Measurements from ENCODE around the gene RNU5D-1. TPM values are rescaled to one million over a fixed set of nuclear protein-coding genes. Genes with fewer than 3 reads are reported as not detected.
"Not testable (repeated sequence)": the region's sequence is repeated elsewhere in the genome, so short reads cannot be mapped to it uniquely, and the experiment has no call there.

Gene RNU5D-1
- total and polyA plus RNA-seq, 10 of the 15 experiments (the other 5 are each of a cell fraction or from before 2014, with no cell fraction given) = not detected

GRCh38 chr1:44739307-44740178, 8.6 kb upstream of the RNU5D-1 start, which contains the start of gene KIF2C (continued):
- TF ChIP-seq NKRF (conservative IDR thresholded peaks at IDR 0.05) (peak; percentile 100), NFYA (IDR thresholded peaks at IDR 0.05; ENCODE audit: borderline replicate concordance, low read depth, low read length) (no peak), ESRRA (IDR thresholded peaks at IDR 0.05; ENCODE audit: low read length) (no peak), IRF3 (IDR thresholded peaks at IDR 0.05) (no peak), NBN (IDR thresholded peaks at IDR 0.05) (peak; percentile 75; the same call in 1 of the 2 replicates), EGR1 (IDR thresholded peaks at IDR 0.05; ENCODE audit: borderline replicate concordance in 1 of 2, low read depth in 2 of 2, low read length in 2 of 2) (peak; percentile 52 to 83; a peak in 2 of 3 replicates), MTA2 (IDR thresholded peaks at IDR 0.05; ENCODE audit: low read depth) (peak; percentile 48), E2F8 (IDR thresholded peaks at IDR 0.05; ENCODE audit: low read depth, partially characterized antibody) (no peak), ATF7 (IDR thresholded peaks at IDR 0.05; ENCODE audit: low read depth) (peak; percentile 55; the same call in 1 of the 2 replicates), BCL11A (IDR thresholded peaks at IDR 0.05; ENCODE audit: low read depth, low read length) (no peak)

- peak overlapping the region; percentile 75 for H3K4me3 ChIP-seq
- H3K36me3 ChIP-seq (ENCODE audit: control insufficient read depth in 2 of 2, insufficient read depth in 2 of 2, low read length in 1 of 2); H3K9me3 ChIP-seq (replicated peaks; ENCODE audit: control insufficient read depth, insufficient read depth, low read length); H4K20me1 ChIP-seq (ENCODE audit: control insufficient read depth, insufficient read depth); H3K27me3 ChIP-seq (replicated peaks in 1 of 2; ENCODE audit: control insufficient read depth in 2 of 2, insufficient read depth in 2 of 2, low read length in 1 of 2); intact Hi-C loops (cut with micrococcal nuclease; ENCODE audit: unreplicated experiment); DNase-seq (ENCODE audit: low read depth, low spot score); SMC1A ChIA-PET (ENCODE audit: uncharacterized antibody, unreplicated experiment); FAIRE-seq; H3K4me1 ChIP-seq (ENCODE audit: control insufficient read depth, insufficient read depth, low read length); ATAC-seq; RAD21 ChIA-PET (ENCODE audit: unreplicated experiment): not testable (repeated sequence)
- peak overlapping the region; percentile 98 for H2AFZ ChIP-seq (ENCODE audit: control insufficient read depth, low read depth, low read length)
- H3K4me2 ChIP-seq (ENCODE audit: control insufficient read depth, insufficient read depth) = peak overlapping the region; percentile 60
- peak overlapping the region; percentile 96 for H3K27ac ChIP-seq (ENCODE audit: control insufficient read depth, insufficient read depth)
- peaks cover 36% of the 10 kb centered on the region for H3K79me2 ChIP-seq (ENCODE audit: control insufficient read depth, insufficient read depth, low read length)
- WGBS (ENCODE audit: insufficient coverage, insufficient replicate concordance, low lambda C conversion rate, missing lambda C conversion rate) = no CpG with 5 or more reads among the region's 1 CpG
- CTCF ChIA-PET = interaction anchor here (1.9 kb wide), 1 partner anchor 8 kb away, joined by 9 read pairs; the partner anchor contains the start of gene RNU5D-1
- in situ Hi-C loops (cut with MboI) = loop anchor here (10.0 kb wide), 1 partner anchor 756 kb away; the partner anchor contains the start of gene TESK2
- POLR2A ChIA-PET = interaction anchor here (1.5 to 1.9 kb wide), 2 partner anchors 70 to 273 kb away, joined by 4 to 5 read pairs; no protein-coding TSS in a partner anchor
- H3K9ac ChIP-seq (ENCODE audit: control insufficient read depth, insufficient read depth, low read length) = peak overlapping the region; percentile 83
- BruUV-seq (replicated peaks) = TSS peak; percentile 100
Measured at GRCh38 chr1:44738953-44739306, 8.0 kb upstream of the RNU5D-1 start.
